GM12891 (cell line): ENCODE measurements around the gene USH1C.

Experiments
- DNase-seq: peaks from one replicate; pipeline ENCODE4 v3.0.0; 2011; ENCODE audit warnings: low spot score; ENCODE audit not compliant: insufficient read length
- FAIRE-seq: peaks from 2 replicates; lab custom pipeline; 2011; peaks lifted over from hg19 to GRCh38; lab: Jason Lieb, UNC
- PAX5 ChIP-seq: IDR thresholded peaks from 2 replicates; pipeline ENCODE4 v1.6.1; 2011; ENCODE audit warnings: low read length, moderate library complexity, mild to moderate bottlenecking; ENCODE audit not compliant: insufficient read depth, severe bottlenecking
- POLR2A ChIP-seq: IDR thresholded peaks from 2 replicates; pipeline ENCODE4 v1.6.1; 2011; ENCODE audit warnings: low read depth, low read length, control low read depth
- POLR2AphosphoS5 ChIP-seq: IDR thresholded peaks from 2 replicates; pipeline ENCODE4 v1.6.1; 2011; ENCODE audit warnings: low read depth, low read length, control low read depth
- POU2F2 ChIP-seq: IDR thresholded peaks from 2 replicates; pipeline ENCODE4 v1.6.1; 2011; ENCODE audit warnings: low read depth, mild to moderate bottlenecking, control low read depth, low read length, moderate library complexity
- SPI1 ChIP-seq: IDR thresholded peaks from 2 replicates; pipeline ENCODE4 v1.6.1; 2011; ENCODE audit warnings: low read depth, low read length, control low read depth
- TAF1 ChIP-seq: IDR thresholded peaks from 2 replicates; pipeline ENCODE4 v1.6.1; 2011; ENCODE audit warnings: low read depth, low read length, control low read depth

The USH1C gene

GRCh38 chr11:17559341-17560087 is 15.3 kb upstream of the USH1C start:
- no peak for FAIRE-seq
- DNase-seq: no peak
- TF ChIP-seq SPI1 (no peak), POLR2AphosphoS5 (no peak), PAX5 (no peak), POLR2A (no peak), TAF1 (no peak), POU2F2 (no peak)

- FAIRE-seq (no peak), DNase-seq (no peak)
- TF ChIP-seq POU2F2 (no peak), PAX5 (no peak), SPI1 (no peak), POLR2AphosphoS5 (no peak), TAF1 (no peak), POLR2A (no peak)
Observed at GRCh38 chr11:17558916-17559315, 14.7 kb upstream of the USH1C start.

- no peak for DNase-seq
- FAIRE-seq: no peak
- TF ChIP-seq TAF1: no peak
- no peak for TF ChIP-seq PAX5
- TF ChIP-seq POU2F2: no peak
- no peak for TF ChIP-seq SPI1
- TF ChIP-seq POLR2A: no peak
- no peak for TF ChIP-seq POLR2AphosphoS5
Observed at GRCh38 chr11:17558025-17558780, 14.0 kb upstream of the USH1C start.

GRCh38 chr11:17556999-17557398 is 12.8 kb upstream of the USH1C start:
- DNase-seq (no peak), FAIRE-seq (no peak)
- TF ChIP-seq SPI1 (no peak), POLR2A (no peak), POU2F2 (no peak), POLR2AphosphoS5 (no peak), TAF1 (no peak), PAX5 (no peak)

- FAIRE-seq (no peak), DNase-seq (no peak)
- TF ChIP-seq PAX5: no peak
- TF ChIP-seq POU2F2: no peak
- no peak for TF ChIP-seq SPI1
- TF ChIP-seq POLR2AphosphoS5: no peak
- TF ChIP-seq POLR2A: no peak
- TF ChIP-seq TAF1: no peak
Observed at GRCh38 chr11:17554487-17554886, 10.3 kb upstream of the USH1C start.

GRCh38 chr11:17553249-17553546 is 9.0 kb upstream of the USH1C start:
- DNase-seq (no peak), FAIRE-seq (no peak)
- TF ChIP-seq SPI1: no peak

GRCh38 chr11:17552392-17553248 is 8.4 kb upstream of the USH1C start:
- TF ChIP-seq SPI1 (no peak), TAF1 (no peak), POU2F2 (no peak), POLR2AphosphoS5 (no peak), PAX5 (no peak), POLR2A (no peak)
- no peak for FAIRE-seq
- DNase-seq: no peak

- no peak for TF ChIP-seq TAF1
- no peak for TF ChIP-seq SPI1
- TF ChIP-seq POU2F2: no peak
- no peak for TF ChIP-seq PAX5
- no peak for TF ChIP-seq POLR2A
- no peak for TF ChIP-seq POLR2AphosphoS5
- DNase-seq (no peak), FAIRE-seq (no peak)
Observed at GRCh38 chr11:17552041-17552355, 7.8 kb upstream of the USH1C start.

- no peak for FAIRE-seq
- TF ChIP-seq POLR2A (no peak), POLR2AphosphoS5 (no peak), TAF1 (no peak), SPI1 (no peak), POU2F2 (no peak), PAX5 (no peak)
- DNase-seq: no peak
Observed at GRCh38 chr11:17551347-17552040, 7.3 kb upstream of the USH1C start.
